B cell (primary cell): ENCODE data around the gene EYA4.

Experiments
- CTCF ChIP-seq: fragments of 200-600 bp; IDR thresholded peaks from one replicate; pipeline ENCODE4 v1.8.0; 2022; ENCODE audit warnings: antibody characterized with exemption, mild to moderate bottlenecking
- EZH2 ChIP-seq: IDR thresholded peaks from 2 replicates; pipeline ENCODE4 v1.6.1; 2012; ENCODE audit warnings: borderline replicate concordance, low read depth, mild to moderate bottlenecking, moderate library complexity, low read length; ENCODE audit not compliant: insufficient read depth, poor library complexity, severe bottlenecking

- no peak for TF ChIP-seq EZH2
- no peak for TF ChIP-seq CTCF
These were observed 260.6 kb downstream of the EYA4 start for GRCh38 chr6:133501675-133502270.
